ENCODE data around the gene SH3BGR.

Gene SH3BGR

DNA sequence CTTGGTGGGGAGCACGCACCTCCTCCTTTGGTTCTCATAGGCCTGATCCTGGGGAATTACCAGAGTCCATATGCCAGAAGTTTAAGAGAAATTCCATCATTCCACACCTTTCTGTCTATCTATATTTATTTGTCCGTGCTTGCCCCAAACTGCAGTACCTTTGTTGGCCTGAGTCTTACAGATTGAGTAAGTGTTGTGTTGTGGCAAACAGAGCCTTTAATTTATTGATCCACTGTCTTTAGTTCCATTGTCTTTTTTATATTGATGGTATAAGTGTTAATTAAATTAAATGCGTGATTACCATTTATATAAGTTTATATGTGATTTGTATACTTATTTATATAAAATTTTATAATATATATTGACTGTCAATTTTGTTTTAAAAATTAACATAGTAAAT lies 4.9 kb downstream of the SH3BGR start:
- no peak for DNase-seq (ENCODE audit: low read depth, low spot score)

GRCh38 chr21:39461419-39461818 lies 9.6 kb downstream of the SH3BGR start:
- DNase-seq (ENCODE audit: low read depth, low spot score): no peak

DNA sequence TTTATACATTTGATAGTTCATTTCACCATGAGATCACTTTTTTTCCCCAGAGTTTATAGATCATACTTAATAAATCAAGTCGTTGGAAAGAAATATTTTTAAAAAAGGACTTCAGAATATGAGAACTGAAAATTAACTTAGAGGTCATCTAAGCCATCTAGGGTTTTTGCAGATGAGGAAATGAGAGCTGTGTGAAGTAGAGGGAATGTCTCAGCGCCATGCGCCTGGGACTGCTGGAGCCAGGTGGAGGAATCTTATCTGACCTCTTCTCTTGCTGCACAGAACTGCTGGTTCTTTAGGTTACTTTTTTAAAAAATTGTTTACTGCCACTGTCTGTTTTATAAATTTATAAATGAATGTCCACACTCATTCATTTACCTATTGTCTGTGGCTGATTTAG lies 11.5 kb downstream of the SH3BGR start:
- no peak for DNase-seq (ENCODE audit: low read depth, low spot score)

DNA sequence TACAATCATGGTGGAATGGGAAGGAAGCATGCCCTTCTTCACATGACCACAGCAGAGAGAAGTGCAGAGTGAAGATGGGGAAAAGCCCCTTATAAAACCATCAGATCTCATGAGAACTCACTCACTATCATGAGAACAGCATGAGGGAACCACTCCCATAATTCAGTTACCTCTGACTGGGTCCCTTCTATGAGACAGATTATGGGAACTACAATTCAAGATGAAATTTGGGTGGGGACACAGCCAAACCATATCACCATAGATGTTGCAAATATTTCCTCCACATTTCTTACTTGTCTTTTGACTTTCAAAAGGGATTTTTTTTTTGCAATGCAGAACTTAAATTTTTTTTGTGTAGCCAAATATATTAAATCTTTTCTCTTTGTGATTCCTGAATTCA lies 14.8 kb downstream of the SH3BGR start:
- no peak for DNase-seq (ENCODE audit: low read depth, low spot score)

DNA sequence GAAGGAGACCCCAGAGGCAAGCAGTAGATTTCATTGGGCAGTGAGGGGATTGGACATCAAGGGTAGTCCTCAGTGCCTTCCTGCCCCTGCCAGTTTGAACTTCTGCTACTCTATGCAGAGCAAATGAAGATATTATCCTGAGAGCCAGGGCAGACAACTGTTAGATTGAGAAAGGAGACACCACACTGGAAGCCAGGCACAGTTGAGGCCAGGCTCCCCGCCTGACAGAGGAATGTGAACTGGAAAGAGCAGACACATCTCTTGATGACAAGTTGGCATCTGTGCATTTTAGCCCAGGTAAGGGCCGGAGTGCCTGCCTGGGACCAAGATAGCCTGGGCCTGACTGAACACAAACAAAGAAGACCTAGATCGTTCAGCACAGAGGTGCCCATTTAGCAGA lies 16.0 kb downstream of the SH3BGR start:
- no peak for DNase-seq (ENCODE audit: low read depth, low spot score)

DNA sequence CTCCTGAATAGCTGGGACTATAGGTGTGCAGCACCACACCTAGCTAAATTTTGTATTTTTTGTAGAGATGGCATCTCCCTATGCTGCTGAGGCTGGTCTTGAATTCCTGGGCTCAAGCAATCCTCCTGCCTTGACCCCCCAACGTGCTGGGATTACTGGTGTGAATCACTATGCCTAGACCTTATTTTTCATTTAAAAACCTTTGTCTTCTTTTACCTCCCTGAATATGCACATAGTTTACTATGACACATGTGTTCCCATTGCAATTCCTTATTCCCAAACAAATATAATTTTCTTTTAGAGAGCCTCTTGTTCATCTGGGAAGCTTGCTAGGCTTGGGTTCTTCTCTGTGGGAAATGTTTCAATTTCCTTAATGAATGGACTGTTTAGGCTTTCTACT lies 16.8 kb downstream of the SH3BGR start:
- DNase-seq (ENCODE audit: low read depth, low spot score): no peak

DNA sequence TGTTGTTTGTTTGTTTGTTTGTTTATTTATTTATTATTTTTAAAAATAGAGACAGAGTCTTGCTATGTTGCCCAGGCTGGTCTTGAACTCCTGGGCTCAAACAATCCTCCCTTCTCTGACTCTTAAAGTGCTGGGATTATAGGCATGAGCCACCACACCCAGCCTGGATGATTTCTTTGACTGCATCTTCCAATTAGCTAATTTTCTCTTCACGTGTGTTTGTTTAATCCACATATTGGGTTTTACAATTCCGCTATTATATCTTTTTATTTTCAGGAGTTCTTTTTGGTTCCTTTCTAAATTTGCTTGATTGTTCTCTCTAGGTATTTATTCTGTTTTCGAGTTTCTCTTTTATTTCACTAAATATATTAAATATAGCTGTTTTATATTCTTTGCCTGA lies 19.8 kb downstream of the SH3BGR start:
- DNase-seq (ENCODE audit: low read depth, low spot score): no peak

DNA sequence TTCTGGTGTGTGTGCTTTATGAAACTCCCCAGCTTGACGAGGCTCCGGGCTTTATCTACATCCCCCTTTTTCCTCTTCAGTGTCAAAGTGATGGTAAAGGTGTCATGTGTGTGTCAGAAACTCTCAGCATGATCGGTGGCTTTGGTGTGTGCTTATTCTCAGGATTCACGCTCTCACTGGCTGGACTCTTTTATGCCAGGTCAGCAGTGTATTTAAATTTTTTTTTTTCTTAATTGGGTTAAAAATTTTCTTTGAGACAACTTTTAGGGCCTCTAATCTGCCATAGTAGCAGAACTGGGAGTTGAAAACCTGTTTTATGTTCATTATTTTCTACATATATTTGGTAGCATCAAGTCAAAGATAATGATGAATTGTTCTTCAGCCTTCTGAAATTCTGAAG lies 21.0 kb downstream of the SH3BGR start:
- no peak for DNase-seq (ENCODE audit: low read depth, low spot score)

- no peak for DNase-seq (ENCODE audit: low read depth, low spot score)
These were observed 22.8 kb downstream of the SH3BGR start for GRCh38 chr21:39474611-39475010.

DNA sequence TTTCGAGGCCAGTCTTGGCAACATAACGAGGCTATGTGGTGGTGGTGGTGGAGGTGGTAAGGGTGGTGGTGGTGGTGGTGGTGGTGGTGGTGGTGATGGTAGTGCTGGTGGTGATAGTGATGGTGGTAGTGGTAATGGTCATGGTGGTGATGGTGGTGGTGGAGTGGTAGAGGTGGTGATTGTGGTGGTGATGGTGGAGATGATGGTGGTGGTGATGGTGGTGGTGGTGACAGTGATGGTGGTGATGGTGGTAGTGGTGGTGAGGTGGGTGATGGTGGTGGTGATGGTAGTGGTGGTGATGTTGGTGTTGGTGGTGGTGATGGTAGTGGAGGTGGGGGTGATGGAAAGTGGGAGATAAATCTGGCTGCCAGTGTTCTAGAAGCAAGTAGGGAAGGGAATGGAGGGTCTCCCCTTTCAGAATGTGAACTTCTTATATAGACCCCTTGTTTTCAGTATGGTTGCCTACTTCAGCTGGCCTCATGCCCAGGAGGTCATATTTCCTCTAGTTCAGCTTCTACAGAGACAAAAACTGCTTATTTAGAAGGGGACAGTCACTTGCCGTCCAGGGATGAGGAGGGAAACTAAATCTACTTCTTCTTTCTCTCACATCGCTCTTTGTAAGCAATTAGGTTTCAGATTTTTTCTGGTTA lies 27.5 kb downstream of the SH3BGR start:
- DNase-seq (ENCODE audit: low read depth, low spot score): no peak

GRCh38 chr21:39479814-39480182 lies 28.0 kb downstream of the SH3BGR start:
- DNase-seq (ENCODE audit: low read depth, low spot score): no peak

DNA sequence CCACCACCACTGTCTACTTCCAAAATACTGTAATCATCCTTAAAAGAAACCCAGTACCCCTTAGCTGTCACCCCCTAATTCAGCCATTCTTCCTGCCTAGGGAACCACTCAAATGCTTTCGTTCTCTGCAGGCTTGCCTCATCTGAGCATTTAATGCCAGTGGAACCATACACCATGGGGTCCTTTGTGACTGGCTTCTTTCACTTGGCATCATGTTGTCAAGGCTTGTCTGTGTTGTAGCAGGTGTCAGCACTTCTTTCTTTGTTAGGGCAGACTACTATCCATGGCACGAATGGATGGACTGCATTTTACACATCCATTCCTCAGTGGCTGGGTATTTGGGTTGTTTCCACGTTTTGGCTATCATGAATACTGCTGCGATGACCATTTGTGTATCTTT lies 28.5 kb downstream of the SH3BGR start:
- DNase-seq (ENCODE audit: low read depth, low spot score): no peak

DNA sequence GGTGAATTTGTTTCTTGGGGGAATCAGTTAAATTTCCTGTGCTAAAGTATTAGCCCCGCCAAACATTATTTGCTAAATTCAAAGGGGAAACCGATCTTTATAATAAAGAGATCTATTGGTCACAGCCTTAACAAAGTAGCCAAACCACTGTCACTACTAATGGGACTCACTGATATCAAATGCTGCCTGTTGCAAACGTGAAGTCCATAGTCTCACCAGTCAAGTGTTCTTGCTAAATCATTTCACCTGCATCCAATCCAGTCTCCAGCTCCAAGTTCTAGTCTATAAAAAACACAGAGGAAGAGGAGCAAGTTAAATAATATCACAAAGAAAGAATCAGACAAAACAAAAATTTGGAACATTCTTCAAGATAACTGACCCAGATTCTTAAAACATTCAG lies 30.1 kb downstream of the SH3BGR start:
- no peak for DNase-seq (ENCODE audit: low read depth, low spot score)

- DNase-seq (ENCODE audit: low read depth, low spot score): no peak
These were observed 32.1 kb downstream of the SH3BGR start for GRCh38 chr21:39483917-39484316.

- DNase-seq (ENCODE audit: low read depth, low spot score): no peak
These were observed 33.0 kb downstream of the SH3BGR start for GRCh38 chr21:39484711-39485276.

DNA sequence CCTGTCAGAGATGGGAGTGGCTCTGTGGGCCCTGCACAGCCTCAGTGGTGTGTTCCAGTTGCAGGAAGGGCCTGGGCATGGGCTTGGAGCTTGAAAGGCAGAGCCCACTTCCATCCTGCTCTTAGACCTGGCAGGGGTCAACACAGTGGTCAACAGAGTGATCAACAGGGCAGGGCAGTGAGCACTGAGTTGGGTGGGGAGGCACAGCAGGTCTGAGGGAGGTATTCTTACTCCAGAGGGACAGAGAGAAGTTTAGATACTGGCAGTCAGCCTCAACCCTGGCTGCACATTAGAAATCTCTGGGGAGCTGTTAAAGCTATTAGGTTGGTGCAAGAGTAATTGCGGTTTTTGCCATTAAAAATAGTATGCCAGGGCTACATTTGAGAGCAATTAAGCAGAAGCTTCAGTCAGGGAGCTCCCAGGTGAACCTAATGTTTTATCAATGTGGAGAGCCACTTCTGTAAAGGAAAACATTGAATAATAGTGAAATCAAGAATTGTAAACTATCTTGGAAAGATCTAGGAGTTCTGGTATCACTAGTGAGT lies 37.7 kb downstream of the SH3BGR start:
- no peak for DNase-seq (ENCODE audit: low read depth, low spot score)

GRCh38 chr21:39499156-39499555 lies 47.4 kb downstream of the SH3BGR start:
- DNase-seq (ENCODE audit: low read depth, low spot score): no peak

DNA sequence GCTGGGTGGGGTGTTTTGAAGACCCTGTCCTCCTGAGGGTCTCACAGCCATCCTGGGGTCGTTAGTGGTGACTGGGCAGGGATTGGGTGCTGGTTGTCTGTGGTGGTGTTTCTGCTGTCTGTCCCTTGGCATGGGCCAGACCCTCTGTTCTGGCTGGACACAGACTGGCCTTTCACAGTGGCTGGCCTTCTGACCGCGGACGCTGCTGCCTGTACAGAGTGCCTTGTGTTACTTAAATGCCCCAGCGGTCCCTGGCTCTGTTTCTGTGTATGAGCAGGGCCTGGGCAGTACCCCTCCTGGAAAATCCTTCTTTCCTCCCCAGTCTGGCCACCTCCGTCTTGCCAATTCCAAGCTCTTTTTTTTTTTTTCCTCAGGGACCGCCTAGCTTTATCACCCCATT lies 50.9 kb downstream of the SH3BGR start:
- DNase-seq (ENCODE audit: low read depth, low spot score): no peak

DNA sequence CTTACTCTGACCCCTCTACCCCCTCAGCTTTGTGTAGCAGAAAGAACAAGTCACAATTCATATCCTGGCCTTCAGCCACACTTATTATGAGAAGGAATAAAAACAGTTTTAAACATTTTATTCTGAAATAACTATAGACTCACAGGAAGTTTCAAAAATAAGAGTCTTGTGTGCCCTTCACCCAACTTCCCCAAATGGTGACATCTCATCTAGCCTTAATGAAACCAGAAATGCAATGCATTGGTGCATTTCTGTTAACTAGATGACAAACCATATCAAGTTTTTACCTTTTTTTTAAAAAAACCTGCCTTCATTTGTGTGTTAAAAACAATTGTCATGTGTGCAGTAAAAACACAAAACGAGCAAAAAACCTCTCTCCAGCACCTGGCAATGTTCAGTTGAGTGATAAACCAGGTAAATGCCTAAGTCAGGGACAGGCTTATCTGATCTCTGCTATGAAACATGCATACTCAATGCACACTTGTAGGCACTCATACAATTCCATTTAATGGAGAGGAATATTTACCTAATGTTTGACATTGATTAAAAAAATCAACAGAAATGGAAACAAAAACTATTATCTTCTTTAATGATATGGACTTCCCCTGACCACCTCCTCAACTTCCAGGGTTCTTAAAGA lies 51.5 kb downstream of the SH3BGR start:
- no peak for DNase-seq (ENCODE audit: low read depth, low spot score)

DNA sequence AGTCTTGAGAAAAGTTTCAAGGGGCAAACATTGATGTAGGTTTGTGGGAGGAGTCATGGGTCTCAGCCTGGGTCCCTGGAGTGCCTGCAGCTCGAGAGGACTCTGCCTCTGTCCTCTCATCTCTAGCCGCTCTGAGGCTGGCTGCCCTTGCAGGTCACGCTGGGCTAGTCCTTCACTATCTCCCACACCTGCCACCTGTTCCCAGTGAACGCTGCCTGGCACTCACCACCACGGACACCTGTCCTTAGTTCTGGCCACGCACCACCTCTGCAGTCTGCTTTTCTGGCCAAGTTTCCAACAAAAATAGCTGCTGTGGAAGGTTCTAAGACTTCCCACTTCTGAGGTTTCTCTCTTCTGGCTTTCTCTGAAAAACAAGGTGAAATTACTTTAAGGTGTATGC lies 52.5 kb downstream of the SH3BGR start:
- no peak for DNase-seq (ENCODE audit: low read depth, low spot score)

- DNase-seq (ENCODE audit: low read depth, low spot score): no peak
These were observed 58.5 kb downstream of the SH3BGR start for GRCh38 chr21:39510240-39510639.

DNA sequence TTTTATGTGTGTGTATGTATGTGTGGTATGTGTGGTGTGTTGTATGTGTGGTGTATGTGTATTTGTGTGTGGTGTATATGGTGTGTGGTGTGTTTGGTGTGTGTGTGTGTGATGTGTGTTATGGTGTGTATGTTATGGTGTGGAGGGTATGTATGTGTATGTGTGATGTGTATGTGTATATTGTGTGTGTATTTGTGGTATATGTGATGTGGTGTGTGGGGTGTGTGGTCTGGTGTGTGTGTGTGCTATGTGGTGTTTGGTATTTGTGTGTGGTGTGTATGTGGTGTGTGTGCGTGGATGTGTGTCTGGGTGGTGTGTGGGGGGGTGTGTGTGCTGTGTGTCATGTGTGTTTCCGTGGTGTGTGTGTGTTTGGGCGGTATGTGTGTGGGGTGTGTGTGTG lies 59.3 kb downstream of the SH3BGR start:
- no peak for DNase-seq (ENCODE audit: low read depth, low spot score)

- no peak for DNase-seq (ENCODE audit: low read depth, low spot score)
These were observed 62.0 kb downstream of the SH3BGR start for GRCh38 chr21:39513735-39514134.

Data from activated CD4-positive, CD25-positive, alpha-beta regulatory T cell treated with anti-CD3 and anti-CD28 coated beads, Interleukin-2, amount 50 U/mL, for 16 hours (primary cell).